DMS 273 (cell line): ENCODE data around the gene ATP1B1.

Source experiments
- DNase-seq: peaks from one replicate; lab custom pipeline; 2025; ENCODE audit not compliant: unreplicated experiment; lab: John Stamatoyannopoulos, UW

ATP1B1 gene

GRCh38 chr1:169092399-169092798 is 14.1 kb upstream of the ATP1B1 start:
- DNase-seq: no peak

GRCh38 chr1:169094897-169095569 is 11.5 kb upstream of the ATP1B1 start:
- DNase-seq: no peak

GRCh38 chr1:169098380-169098779 is 8.1 kb upstream of the ATP1B1 start:
- no peak for DNase-seq

GRCh38 chr1:169099561-169099960 is 6.9 kb upstream of the ATP1B1 start:
- no peak for DNase-seq

- DNase-seq: no peak
These were observed 6.3 kb upstream of the ATP1B1 start for GRCh38 chr1:169100208-169100607.

- DNase-seq: no peak
These were observed 5.8 kb upstream of the ATP1B1 start for GRCh38 chr1:169100651-169101088.

GRCh38 chr1:169102567-169102966 is 3.9 kb upstream of the ATP1B1 start:
- peak; percentile 39 for DNase-seq

GRCh38 chr1:169103002-169103401 is 3.5 kb upstream of the ATP1B1 start:
- no peak for DNase-seq

- DNase-seq: peak; percentile 21
These were observed 3.0 kb upstream of the ATP1B1 start for GRCh38 chr1:169103480-169103893.

GRCh38 chr1:169105087-169105433 is 1.4 kb upstream of the ATP1B1 start:
- no peak for DNase-seq

GRCh38 chr1:169105434-169106094 is 926 bp upstream of the ATP1B1 start:
- peak; percentile 77 for DNase-seq

- peak; percentile 66 for DNase-seq
These were observed 572 bp downstream of the ATP1B1 start for GRCh38 chr1:169106921-169107602.

- DNase-seq: no peak
These were observed 1.2 kb downstream of the ATP1B1 start for GRCh38 chr1:169107603-169108208.

GRCh38 chr1:169108223-169108622 is 1.7 kb downstream of the ATP1B1 start:
- no peak for DNase-seq

GRCh38 chr1:169108863-169109560 is 2.5 kb downstream of the ATP1B1 start:
- DNase-seq: peak; percentile 48

- DNase-seq: no peak
These were observed 3.2 kb downstream of the ATP1B1 start for GRCh38 chr1:169109561-169110134.

GRCh38 chr1:169110236-169110635 is 3.7 kb downstream of the ATP1B1 start:
- no peak for DNase-seq

- DNase-seq: no peak
These were observed 4.4 kb downstream of the ATP1B1 start for GRCh38 chr1:169110689-169111447.

GRCh38 chr1:169111472-169111871 is 5.0 kb downstream of the ATP1B1 start:
- DNase-seq: no peak

- DNase-seq: no peak
These were observed 5.8 kb downstream of the ATP1B1 start for GRCh38 chr1:169112241-169112640.
